Adrenal gland (tissue), 12 donors: ENCODE data around the gene PFAS. TPM values are rescaled to one million over a fixed set of nuclear protein-coding genes. Genes with fewer than 3 reads are reported as not detected.

Source experiments
- DNase-seq, 7 donors: peaks; one replicate each; pipeline ENCODE4 v3.0.0-alpha.2; 2019 to 2020
- H3K27ac ChIP-seq, 5 donors: fragments of 200-600 bp; sonication (generic) in 4 of 5; 1 replicate in 3 of 5; 2 replicates in 2 of 5; pipeline versions ENCODE4 v1.5.1 to v1.8.0; 2016 to 2020; ENCODE audit warnings: mild to moderate bottlenecking in 1 of 5
- H3K27me3 ChIP-seq: fragments of 200-600 bp; 2 replicates; pipeline ENCODE4 v1.8.0; 2021
- H3K36me3 ChIP-seq, 2 donors: fragments of 200-600 bp; replicated peaks in 1 of 2; 1 replicate in 1 of 2; 2 replicates in 1 of 2; pipeline versions ENCODE4 v1.5.1 to v1.8.0; 2018 to 2022
- H3K4me1 ChIP-seq, 2 donors: fragments of 200-600 bp; replicated peaks in 1 of 2; 1 replicate in 1 of 2; 2 replicates in 1 of 2; pipeline versions ENCODE4 v1.5.1 to v1.8.0; 2018 to 2021
- H3K4me3 ChIP-seq, 4 donors: fragments of 200-600 bp; sonication (generic) in 3 of 4; one replicate each; pipeline ENCODE4 v1.5.1; 2016 to 2018
- H3K9me3 ChIP-seq, 3 donors: fragments of 200-600 bp; sonication (generic) in 1 of 3; replicated peaks in 1 of 3; 1 replicate in 2 of 3; 2 replicates in 1 of 3; pipeline versions ENCODE4 v1.5.1 to v1.8.0; 2016 to 2021
- POLR2A ChIP-seq, 2 donors: fragments of 450-650 bp; IDR thresholded peaks; one replicate each; pipeline ENCODE4 v1.6.1; 2017; ENCODE audit warnings: antibody characterized with exemption in 2 of 2, mild to moderate bottlenecking in 2 of 2, moderate library complexity in 1 of 2
- WGBS, 4 donors: extraction: QIAGEN DNeasy Blood & Tissue Kit in 2 of 4; methylation state at CpG; one replicate each; pipeline versions ENCODE4 v1.1.5 to v1.1.7; 2013 to 2017; 5-methylcytosine and 5-hydroxymethylcytosine counted together
- intact Hi-C, 2 donors: fragments of 100-400 bp; cut with DNase I; formaldehyde crosslinking; loops; one replicate each; pipeline versions ENCODE4 v1.14.1 to v1.15.0; 2022 to 2023
- polyA plus RNA-seq, 3 donors: library from polyadenylated mRNA; stranded (reverse); fragments of 200-250 nt in 2 of 3; fragments of 350-450 nt in 1 of 3; fragmentation: Illumina TruSeq in 1 of 3; extraction: RNeasy Lipid Tissue Mini Kit (QIAGEN cat#74804) in 1 of 3; gene quantifications; one replicate each; pipeline ENCODE4 v1.2.3, GENCODE V29; 2013 to 2014
- total RNA-seq, 9 donors: library from RNA; depleted of rRNA in 4 of 9; stranded (reverse); fragments of >200 nt in 4 of 9; fragments of 120-200 nt in 1 of 9; fragmentation: NEBNext Ultra II Directional in 1 of 9; extraction: Animal tissue kit (Norgen Biotek cat#: 25700) in 1 of 9; gene quantifications; one replicate each; pipeline versions ENCODE4 v1.1.0 to v1.2.4, GENCODE V29; 2013 to 2023
- TF ChIP-seq, protein P1 (sequence below), 6 experiments: fragments of 450-650 bp in 4 of 6; fragments of 200-600 bp in 2 of 6; sonication (generic) in 1 of 6; IDR thresholded peaks; 1 replicate in 5 of 6; 2 replicates in 1 of 6; pipeline versions ENCODE4 v1.5.1 to v1.8.0; 2016 to 2021; ENCODE audit warnings: antibody characterized with exemption in 6 of 6, mild to moderate bottlenecking in 2 of 6, moderate library complexity in 1 of 6
- donor health status: healthy with polysubstance abuse.
- donor health status: Bipolar disorder and iron deficiency.
- donor health status: DM: yes; HTN: yes; CAD: no.
- donor health status: DM: no; HTN: no; CAD: no.
- donor health status: DM: no; HTN: no; CAD: no.
- donor health status: DM: yes; HTN: yes; CAD: no.

PFAS gene
- total and polyA plus RNA-seq, 12 donors, result 9.7 to 53.6 (median 21.8) TPM

DNA sequence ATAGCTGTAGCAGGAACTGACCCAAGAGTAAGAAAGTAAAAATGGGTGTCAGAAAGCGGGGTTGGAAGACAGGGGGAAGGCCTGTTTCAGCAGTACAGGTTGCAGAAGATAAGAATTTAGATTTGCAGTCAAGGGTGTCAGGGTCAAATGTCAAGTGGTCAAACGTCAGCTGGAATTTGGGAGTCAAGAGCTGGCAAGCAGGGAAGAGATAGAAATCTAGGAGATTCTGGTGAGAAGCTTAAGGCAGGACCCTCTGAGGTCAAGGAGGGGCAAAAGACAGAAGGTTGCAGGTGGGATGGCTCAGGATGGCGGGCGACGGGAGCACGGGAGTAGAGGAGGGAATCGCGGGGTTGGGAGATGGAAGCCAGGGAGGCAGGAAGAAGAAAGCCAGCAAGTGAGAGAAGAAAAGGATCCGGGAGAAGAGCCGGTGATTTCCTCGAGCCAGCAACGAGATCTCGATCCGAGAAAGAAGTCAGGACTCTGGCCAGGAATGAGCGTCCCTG, 45.8 kb downstream of the PFAS start:
- WGBS, 4 donors, result 6 to 7% (median 7%) methylated on average over 14 to 15 of the region's 15 CpGs
- peak overlapping the region in 2 of 4 donors; percentile 41 to 69 for H3K4me3 ChIP-seq
- no peaks in the 10 kb centered on the region for H3K36me3 ChIP-seq
- H3K9me3 ChIP-seq, result no peaks in the 10 kb centered on the region
- H3K27ac ChIP-seq, result peak overlapping the region; percentile 74 to 95 (median 92)
- no peak for DNase-seq
- H3K4me1 ChIP-seq, result peaks cover 5 to 10% of the 10 kb centered on the region in 2 donors
- intact Hi-C loops, result loop anchor here in 1 of 2 donors (5.0 kb wide), 1 partner anchor 43 kb away; no protein-coding TSS in a partner anchor
- TF ChIP-seq, protein P1, sequence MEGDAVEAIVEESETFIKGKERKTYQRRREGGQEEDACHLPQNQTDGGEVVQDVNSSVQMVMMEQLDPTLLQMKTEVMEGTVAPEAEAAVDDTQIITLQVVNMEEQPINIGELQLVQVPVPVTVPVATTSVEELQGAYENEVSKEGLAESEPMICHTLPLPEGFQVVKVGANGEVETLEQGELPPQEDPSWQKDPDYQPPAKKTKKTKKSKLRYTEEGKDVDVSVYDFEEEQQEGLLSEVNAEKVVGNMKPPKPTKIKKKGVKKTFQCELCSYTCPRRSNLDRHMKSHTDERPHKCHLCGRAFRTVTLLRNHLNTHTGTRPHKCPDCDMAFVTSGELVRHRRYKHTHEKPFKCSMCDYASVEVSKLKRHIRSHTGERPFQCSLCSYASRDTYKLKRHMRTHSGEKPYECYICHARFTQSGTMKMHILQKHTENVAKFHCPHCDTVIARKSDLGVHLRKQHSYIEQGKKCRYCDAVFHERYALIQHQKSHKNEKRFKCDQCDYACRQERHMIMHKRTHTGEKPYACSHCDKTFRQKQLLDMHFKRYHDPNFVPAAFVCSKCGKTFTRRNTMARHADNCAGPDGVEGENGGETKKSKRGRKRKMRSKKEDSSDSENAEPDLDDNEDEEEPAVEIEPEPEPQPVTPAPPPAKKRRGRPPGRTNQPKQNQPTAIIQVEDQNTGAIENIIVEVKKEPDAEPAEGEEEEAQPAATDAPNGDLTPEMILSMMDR (IDR thresholded peaks at IDR 0.05), result no peak
- TF ChIP-seq POLR2A (IDR thresholded peaks at IDR 0.05), result no peak
- no peaks in the 10 kb centered on the region for H3K27me3 ChIP-seq

DNA sequence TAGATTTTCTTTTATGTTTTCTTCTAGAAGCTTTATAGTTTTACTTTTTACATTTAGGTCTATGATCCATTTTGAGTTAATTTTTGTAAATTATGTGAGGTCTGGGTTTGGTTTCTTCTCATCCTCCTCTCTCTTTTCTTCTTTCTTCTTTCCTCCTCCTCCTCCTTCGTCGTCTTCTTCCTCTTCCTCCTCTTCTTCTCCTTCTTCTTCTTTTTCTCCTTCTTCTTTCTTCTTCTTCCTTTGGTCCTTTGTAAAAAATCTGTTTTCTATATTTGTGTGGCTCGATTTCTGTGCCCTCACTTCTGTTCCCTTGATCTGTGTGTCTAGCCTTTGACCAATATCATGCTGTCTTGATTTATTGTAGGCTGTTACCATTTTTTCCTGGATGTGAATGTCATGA, 51.1 kb downstream of the PFAS start:
- intact Hi-C loops, result loop anchor here in 1 of 2 donors (10.0 kb wide), 1 partner anchor 225 kb away; no protein-coding TSS in a partner anchor
- no peaks in the 10 kb centered on the region for H3K9me3 ChIP-seq
- no peak for DNase-seq
- H3K27me3 ChIP-seq, result no peaks in the 10 kb centered on the region
- WGBS, 4 donors, result 49 to 62% (median 56%) methylated on average over 3 of the region's 3 CpGs
- H3K36me3 ChIP-seq, result no peaks in the 10 kb centered on the region
- TF ChIP-seq POLR2A (IDR thresholded peaks at IDR 0.05), result no peak
- TF ChIP-seq, protein P1 (IDR thresholded peaks at IDR 0.05), result no peak
- no peak overlapping the region for H3K27ac ChIP-seq
- H3K4me1 ChIP-seq, result no peaks in the 10 kb centered on the region
- H3K4me3 ChIP-seq, result no peak overlapping the region

DNA sequence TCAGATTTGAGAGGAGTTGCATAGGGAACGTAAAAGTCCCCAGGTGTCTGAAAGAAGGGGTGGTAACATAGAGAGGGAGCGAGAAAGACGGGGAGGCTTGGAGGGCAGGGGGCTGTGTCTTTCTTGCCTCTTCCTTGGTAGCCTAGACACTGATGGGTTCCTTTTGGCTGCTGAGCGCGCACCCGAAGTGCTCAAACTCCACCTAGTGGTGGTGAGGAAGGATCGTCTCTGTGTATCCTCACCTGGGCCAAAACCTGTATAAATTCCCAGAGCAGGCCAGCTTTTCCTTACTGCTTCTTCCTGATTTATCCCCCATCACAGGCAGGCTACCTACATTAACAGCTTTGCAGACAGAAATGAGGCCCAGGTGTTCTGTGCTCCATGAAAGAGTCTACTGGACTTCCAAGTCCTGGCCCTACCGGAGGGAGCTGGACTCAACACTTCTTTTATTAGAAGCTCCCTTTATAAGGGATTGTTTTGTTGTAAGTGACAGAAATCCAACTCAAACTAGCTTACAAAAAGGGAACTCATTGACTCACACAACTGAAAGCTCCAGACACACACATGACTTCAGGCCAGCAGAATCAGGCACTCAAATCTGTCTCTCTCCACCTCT, 51.6 kb downstream of the PFAS start:
- peak in 5 of 7 donors; percentile 60 to 71 (median 67) for DNase-seq
- H3K36me3 ChIP-seq, result no peaks in the 10 kb centered on the region
- no peaks in the 10 kb centered on the region for H3K9me3 ChIP-seq
- intact Hi-C loops, result loop anchor here in 1 of 2 donors (10.0 kb wide), 1 partner anchor 226 kb away; no protein-coding TSS in a partner anchor
- 11 to 13% (median 13%) methylated on average over 8 of the region's 8 CpGs for WGBS, 4 donors
- TF ChIP-seq, protein P1 (IDR thresholded peaks at IDR 0.05), result peak; percentile 77 to 87 (median 84)
- no peak for TF ChIP-seq POLR2A (IDR thresholded peaks at IDR 0.05)
- no peak overlapping the region for H3K4me3 ChIP-seq
- no peaks in the 10 kb centered on the region for H3K27me3 ChIP-seq
- no peak overlapping the region for H3K27ac ChIP-seq
- H3K4me1 ChIP-seq, result no peaks in the 10 kb centered on the region

DNA sequence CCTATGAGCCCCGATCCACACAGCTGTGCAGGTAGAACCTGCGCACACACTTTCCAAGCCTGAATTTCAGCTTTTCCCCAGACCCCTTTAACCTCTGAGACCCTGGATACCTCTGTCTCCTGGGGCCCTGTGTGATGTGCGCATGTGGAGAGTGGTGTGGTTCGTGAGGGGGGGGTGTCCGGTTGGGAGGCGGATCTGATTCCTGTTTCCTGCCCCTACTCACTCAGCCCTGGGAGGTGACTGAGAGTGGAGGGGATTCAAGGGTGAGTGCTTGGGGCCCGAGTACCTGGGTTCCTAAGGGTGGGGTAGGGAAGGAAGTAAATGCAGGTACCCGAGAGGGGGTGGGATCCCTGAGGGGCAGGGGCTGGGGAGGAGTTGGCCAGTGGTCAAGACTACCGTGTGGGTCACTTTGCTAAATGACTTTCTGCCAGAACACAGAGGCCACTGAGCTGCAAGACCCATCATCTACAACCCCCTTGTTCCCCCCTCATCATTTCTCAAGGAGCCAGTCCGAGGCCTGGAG, 61.6 kb downstream of the PFAS start:
- intact Hi-C loops, result loop anchor here in 1 of 2 donors (10.0 kb wide), 1 partner anchor 216 kb away; no protein-coding TSS in a partner anchor
- 51 to 61% (median 61%) methylated on average over 9 to 10 of the region's 10 CpGs for WGBS, 4 donors
- peaks cover 13% of the 10 kb centered on the region for H3K27me3 ChIP-seq
- DNase-seq, result no peak
- no peaks in the 10 kb centered on the region for H3K4me1 ChIP-seq
- H3K36me3 ChIP-seq, result no peaks in the 10 kb centered on the region
- TF ChIP-seq, protein P1 (IDR thresholded peaks at IDR 0.05), result no peak
- no peak for TF ChIP-seq POLR2A (IDR thresholded peaks at IDR 0.05)
- H3K4me3 ChIP-seq, result no peak overlapping the region
- H3K9me3 ChIP-seq, result no peaks in the 10 kb centered on the region
- peak overlapping the region in 1 of 5 donors; percentile 73 for H3K27ac ChIP-seq
